ENCODE results near the gene DOCK4. TPM values are rescaled to one million over a fixed set of nuclear protein-coding genes. Genes with fewer than 3 reads are reported as not detected.

Gene DOCK4
- total and polyA plus RNA-seq, 10 of the 15 experiments (the other 5 are each of a cell fraction or from before 2014, with no cell fraction given): 0.03 to 0.73 (median 0.38) TPM

DNA sequence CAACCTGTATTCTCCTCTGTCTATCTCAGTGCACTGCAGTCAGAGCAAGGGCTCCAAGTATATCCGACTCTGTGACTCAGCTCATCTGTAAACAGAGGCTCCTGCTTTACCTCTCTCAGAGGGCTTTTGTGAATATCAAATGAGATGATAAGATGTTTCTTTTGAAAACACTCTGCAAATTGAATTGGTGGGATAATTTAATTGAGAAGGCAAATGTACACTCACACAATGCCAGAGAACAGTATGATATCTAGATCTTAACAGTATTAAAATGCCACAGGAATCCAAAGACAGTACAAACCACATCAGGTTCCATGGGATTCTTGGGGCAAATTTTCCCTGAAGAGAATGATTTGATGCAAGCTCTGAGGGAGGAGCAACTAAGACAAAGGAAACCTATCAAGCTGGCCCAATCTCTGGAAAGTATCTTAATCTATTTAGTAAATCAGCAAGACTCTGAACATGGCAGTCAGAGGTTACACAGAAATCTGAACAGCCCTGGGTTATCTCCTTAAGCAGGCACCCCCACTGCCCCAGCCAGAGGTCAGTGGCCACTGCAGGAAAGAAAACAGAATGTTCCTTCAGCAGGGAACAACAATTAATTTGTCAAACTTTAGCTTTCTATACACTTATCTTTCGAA lies 45.9 kb downstream of the DOCK4 start (continued):
- no peak for TF ChIP-seq BHLHE40 (IDR thresholded peaks at IDR 0.05; ENCODE audit: borderline replicate concordance in 1 of 2, low read depth in 2 of 2, low read length in 1 of 2)
- TF ChIP-seq SMARCA5 (IDR thresholded peaks at IDR 0.05): no peak
- no peak for TF ChIP-seq RUNX3 (IDR thresholded peaks at IDR 0.05; ENCODE audit: low read length)
- TF ChIP-seq CREM (IDR thresholded peaks at IDR 0.05; ENCODE audit: low read depth): no peak

DNA sequence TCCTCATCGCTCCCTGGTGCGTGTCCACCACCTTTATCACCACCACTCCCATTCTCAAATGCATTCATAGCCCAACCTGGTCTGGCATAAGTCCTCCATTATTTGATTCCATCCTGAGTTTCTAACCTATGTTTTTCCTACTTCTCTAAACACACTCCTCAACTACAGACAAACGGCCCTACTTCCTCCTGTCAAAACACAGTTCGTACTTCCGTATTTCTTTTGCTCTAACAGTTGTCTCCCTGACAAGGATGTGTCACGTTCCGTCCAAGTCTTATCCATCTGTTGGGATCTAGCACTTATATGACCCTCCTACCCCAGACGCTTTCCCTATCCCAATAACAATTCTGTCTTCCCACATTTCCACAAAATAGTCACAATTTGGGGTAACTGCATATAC lies 46.8 kb downstream of the DOCK4 start:
- Histone ChIP-seq H3K9ac (ENCODE audit: control insufficient read depth, insufficient read depth, low read length) (no peak overlapping the region), H3K4me2 (ENCODE audit: control insufficient read depth, insufficient read depth) (no peak overlapping the region), H3K4me1 (ENCODE audit: control insufficient read depth, insufficient read depth, low read length) (no peaks in the 10 kb centered on the region), H3K27ac (ENCODE audit: control insufficient read depth, insufficient read depth) (no peak overlapping the region), H3K4me3 (no peak overlapping the region), H3K27me3 (replicated peaks in 1 of 2; ENCODE audit: control insufficient read depth in 2 of 2, insufficient read depth in 2 of 2, low read length in 1 of 2) (no peaks in the 10 kb centered on the region), H2AFZ (ENCODE audit: control insufficient read depth, low read depth, low read length) (no peak overlapping the region), H3K36me3 (ENCODE audit: control insufficient read depth in 2 of 2, insufficient read depth in 2 of 2, low read length in 1 of 2) (no peaks in the 10 kb centered on the region), H3K9me3 (replicated peaks; ENCODE audit: control insufficient read depth, insufficient read depth, low read length) (no peaks in the 10 kb centered on the region), H3K79me2 (ENCODE audit: control insufficient read depth, insufficient read depth, low read length) (no peaks in the 10 kb centered on the region), H4K20me1 (ENCODE audit: control insufficient read depth, insufficient read depth) (no peaks in the 10 kb centered on the region)
- ATAC-seq: no peak
- WGBS (ENCODE audit: insufficient coverage, insufficient replicate concordance, low lambda C conversion rate, missing lambda C conversion rate): 58% methylated on average over 8 of the region's 8 CpGs
- ChIA-PET SMC1A (ENCODE audit: uncharacterized antibody, unreplicated experiment) (no interaction called here), RAD21 (ENCODE audit: unreplicated experiment) (no interaction called here), CTCF (no interaction called here), POLR2A (no interaction called here)
- no TSS peak for BruUV-seq (replicated peaks)
- no peak for TF ChIP-seq SREBF1 (IDR thresholded peaks at IDR 0.05; ENCODE audit: low read length)
- no peak for TF ChIP-seq ZNF622 (IDR thresholded peaks at IDR 0.05)
- TF ChIP-seq, protein P1, sequence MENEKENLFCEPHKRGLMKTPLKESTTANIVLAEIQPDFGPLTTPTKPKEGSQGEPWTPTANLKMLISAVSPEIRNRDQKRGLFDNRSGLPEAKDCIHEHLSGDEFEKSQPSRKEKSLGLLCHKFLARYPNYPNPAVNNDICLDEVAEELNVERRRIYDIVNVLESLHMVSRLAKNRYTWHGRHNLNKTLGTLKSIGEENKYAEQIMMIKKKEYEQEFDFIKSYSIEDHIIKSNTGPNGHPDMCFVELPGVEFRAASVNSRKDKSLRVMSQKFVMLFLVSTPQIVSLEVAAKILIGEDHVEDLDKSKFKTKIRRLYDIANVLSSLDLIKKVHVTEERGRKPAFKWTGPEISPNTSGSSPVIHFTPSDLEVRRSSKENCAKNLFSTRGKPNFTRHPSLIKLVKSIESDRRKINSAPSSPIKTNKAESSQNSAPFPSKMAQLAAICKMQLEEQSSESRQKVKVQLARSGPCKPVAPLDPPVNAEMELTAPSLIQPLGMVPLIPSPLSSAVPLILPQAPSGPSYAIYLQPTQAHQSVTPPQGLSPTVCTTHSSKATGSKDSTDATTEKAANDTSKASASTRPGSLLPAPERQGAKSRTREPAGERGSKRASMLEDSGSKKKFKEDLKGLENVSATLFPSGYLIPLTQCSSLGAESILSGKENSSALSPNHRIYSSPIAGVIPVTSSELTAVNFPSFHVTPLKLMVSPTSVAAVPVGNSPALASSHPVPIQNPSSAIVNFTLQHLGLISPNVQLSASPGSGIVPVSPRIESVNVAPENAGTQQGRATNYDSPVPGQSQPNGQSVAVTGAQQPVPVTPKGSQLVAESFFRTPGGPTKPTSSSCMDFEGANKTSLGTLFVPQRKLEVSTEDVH (IDR thresholded peaks at IDR 0.05; ENCODE audit: low read depth, partially characterized antibody): no peak
- no peak for TF ChIP-seq NR2C1 (IDR thresholded peaks at IDR 0.05)
- no peak for TF ChIP-seq DPF2 (IDR thresholded peaks at IDR 0.05)
- no peak for TF ChIP-seq MYC (IDR thresholded peaks at IDR 0.05; ENCODE audit: insufficient read depth, insufficient read length, insufficient replicate concordance, low read length, severe bottlenecking)
- no peak for TF ChIP-seq PAX5 (IDR thresholded peaks at IDR 0.05; ENCODE audit: borderline replicate concordance, low read depth, low read length)
- no peak for TF ChIP-seq RUNX3 (IDR thresholded peaks at IDR 0.05; ENCODE audit: low read length)
- TF ChIP-seq JUNB (IDR thresholded peaks at IDR 0.05): no peak
- TF ChIP-seq ZNF274 (IDR thresholded peaks at IDR 0.05; ENCODE audit: insufficient read depth, insufficient read length): no peak
- no peak for TF ChIP-seq SPI1 (IDR thresholded peaks at IDR 0.05; ENCODE audit: borderline replicate concordance, insufficient read depth, low read depth, low read length)
- no peak for TF ChIP-seq PAX8 (IDR thresholded peaks at IDR 0.05)
- no peak for TF ChIP-seq MTA3 (IDR thresholded peaks at IDR 0.05; ENCODE audit: borderline replicate concordance, low read length)
- no peak for TF ChIP-seq NFYB (IDR thresholded peaks at IDR 0.05; ENCODE audit: insufficient read depth, low read depth, low read length)
- no peak for TF ChIP-seq TCF7 (IDR thresholded peaks at IDR 0.05; ENCODE audit: borderline replicate concordance)
- TF ChIP-seq, protein P2, sequence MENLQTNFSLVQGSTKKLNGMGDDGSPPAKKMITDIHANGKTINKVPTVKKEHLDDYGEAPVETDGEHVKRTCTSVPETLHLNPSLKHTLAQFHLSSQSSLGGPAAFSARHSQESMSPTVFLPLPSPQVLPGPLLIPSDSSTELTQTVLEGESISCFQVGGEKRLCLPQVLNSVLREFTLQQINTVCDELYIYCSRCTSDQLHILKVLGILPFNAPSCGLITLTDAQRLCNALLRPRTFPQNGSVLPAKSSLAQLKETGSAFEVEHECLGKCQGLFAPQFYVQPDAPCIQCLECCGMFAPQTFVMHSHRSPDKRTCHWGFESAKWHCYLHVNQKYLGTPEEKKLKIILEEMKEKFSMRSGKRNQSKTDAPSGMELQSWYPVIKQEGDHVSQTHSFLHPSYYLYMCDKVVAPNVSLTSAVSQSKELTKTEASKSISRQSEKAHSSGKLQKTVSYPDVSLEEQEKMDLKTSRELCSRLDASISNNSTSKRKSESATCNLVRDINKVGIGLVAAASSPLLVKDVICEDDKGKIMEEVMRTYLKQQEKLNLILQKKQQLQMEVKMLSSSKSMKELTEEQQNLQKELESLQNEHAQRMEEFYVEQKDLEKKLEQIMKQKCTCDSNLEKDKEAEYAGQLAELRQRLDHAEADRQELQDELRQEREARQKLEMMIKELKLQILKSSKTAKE (IDR thresholded peaks at IDR 0.05; ENCODE audit: low read depth, poor library complexity, severe bottlenecking): no peak
- no peak for FAIRE-seq
- in situ Hi-C loops (cut with MboI) (no loop called here), intact Hi-C loops (cut with micrococcal nuclease; ENCODE audit: unreplicated experiment) (no loop called here)
- no peak for DNase-seq (ENCODE audit: low read depth, low spot score)
